ENCODE measurements around the gene GALNTL6. TPM values are rescaled to one million over a fixed set of nuclear protein-coding genes. Genes with fewer than 3 reads are reported as not detected.

Gene GALNTL6
- total RNA-seq, 1 donor from 2014 or later: not detected

DNA sequence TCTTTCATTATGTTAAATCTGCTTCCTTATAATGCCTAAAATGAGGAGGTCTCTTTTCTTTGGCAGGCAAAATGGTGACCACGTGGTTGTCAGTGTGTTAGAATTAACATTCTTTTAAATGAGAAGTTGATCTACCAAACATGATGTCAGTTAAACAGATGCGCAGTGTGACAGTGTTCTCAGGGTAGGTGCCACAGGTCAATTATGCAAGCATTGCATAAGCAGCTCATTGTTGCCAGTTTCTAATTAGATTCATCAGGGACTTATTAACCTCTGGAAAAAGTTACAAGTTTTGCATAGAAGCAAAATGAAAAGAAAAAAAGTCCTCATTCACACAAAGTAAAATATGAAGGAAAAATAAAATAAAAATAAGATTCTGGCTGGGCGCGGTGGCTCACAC, 1031.4 kb downstream of the GALNTL6 start:
- TF ChIP-seq, protein P1, sequence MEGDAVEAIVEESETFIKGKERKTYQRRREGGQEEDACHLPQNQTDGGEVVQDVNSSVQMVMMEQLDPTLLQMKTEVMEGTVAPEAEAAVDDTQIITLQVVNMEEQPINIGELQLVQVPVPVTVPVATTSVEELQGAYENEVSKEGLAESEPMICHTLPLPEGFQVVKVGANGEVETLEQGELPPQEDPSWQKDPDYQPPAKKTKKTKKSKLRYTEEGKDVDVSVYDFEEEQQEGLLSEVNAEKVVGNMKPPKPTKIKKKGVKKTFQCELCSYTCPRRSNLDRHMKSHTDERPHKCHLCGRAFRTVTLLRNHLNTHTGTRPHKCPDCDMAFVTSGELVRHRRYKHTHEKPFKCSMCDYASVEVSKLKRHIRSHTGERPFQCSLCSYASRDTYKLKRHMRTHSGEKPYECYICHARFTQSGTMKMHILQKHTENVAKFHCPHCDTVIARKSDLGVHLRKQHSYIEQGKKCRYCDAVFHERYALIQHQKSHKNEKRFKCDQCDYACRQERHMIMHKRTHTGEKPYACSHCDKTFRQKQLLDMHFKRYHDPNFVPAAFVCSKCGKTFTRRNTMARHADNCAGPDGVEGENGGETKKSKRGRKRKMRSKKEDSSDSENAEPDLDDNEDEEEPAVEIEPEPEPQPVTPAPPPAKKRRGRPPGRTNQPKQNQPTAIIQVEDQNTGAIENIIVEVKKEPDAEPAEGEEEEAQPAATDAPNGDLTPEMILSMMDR (IDR thresholded peaks at IDR 0.05): no peak
- Histone ChIP-seq H3K4me3 (no peak overlapping the region), H3K9me3 (no peaks in the 10 kb centered on the region), H3K27ac (no peak overlapping the region), H3K4me1 (peaks cover 0 to 6% of the 10 kb centered on the region in 2 donors), H3K27me3 (no peaks in the 10 kb centered on the region), H3K36me3 (no peaks in the 10 kb centered on the region)
- intact Hi-C loops (cut with DNase I): no loop called here
- DNase-seq (ENCODE audit: low spot score in 2 of 2): no peak

DNA sequence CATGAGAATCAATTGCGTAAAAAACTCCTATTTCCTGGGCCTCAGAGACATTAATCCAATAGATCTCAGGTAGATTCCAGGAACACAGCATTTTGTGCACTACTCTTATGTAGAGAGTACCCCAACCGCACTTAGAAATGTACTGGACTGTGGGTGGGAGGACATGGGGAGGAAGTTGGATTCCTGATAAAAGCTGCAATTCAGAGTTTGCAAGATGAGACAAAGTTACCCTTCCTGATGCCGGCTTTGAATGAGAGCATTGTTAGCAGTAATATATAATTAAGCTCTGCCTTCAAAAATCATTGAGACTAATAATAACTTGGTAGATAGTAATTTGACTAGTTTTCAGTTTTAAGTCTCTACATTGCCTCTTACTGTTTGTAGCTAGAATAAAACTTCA, 1032.1 kb downstream of the GALNTL6 start:
- no peak overlapping the region for H3K27ac ChIP-seq
- TF ChIP-seq, protein P1 (IDR thresholded peaks at IDR 0.05): no peak
- H3K36me3 ChIP-seq: no peaks in the 10 kb centered on the region
- H3K9me3 ChIP-seq: no peaks in the 10 kb centered on the region
- DNase-seq (ENCODE audit: low spot score in 2 of 2): no peak
- intact Hi-C loops (cut with DNase I): no loop called here
- H3K4me1 ChIP-seq: peaks cover 0 to 6% of the 10 kb centered on the region in 2 donors
- no peaks in the 10 kb centered on the region for H3K27me3 ChIP-seq
- no peak overlapping the region for H3K4me3 ChIP-seq

DNA sequence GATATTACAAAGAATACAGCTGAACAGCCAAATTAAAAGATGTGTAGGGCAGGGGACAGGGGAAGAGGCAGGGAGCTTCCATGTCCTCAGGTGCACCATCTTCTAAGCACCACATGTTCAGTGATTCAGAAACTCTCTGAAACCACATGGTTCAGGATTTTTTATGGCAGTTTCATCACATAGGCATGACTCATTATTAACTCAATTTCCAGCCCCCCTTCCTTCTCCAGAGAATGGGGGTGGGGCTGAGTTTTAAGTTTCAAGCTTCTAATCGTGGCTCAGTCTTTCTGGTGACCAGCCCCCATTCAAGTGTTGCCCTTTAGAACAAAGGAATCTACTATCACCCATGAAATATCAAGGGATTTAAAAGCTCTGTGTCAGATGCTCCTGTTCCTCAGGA, 1037.6 kb downstream of the GALNTL6 start:
- H3K27ac ChIP-seq: no peak overlapping the region
- no peaks in the 10 kb centered on the region for H3K4me1 ChIP-seq
- no peaks in the 10 kb centered on the region for H3K36me3 ChIP-seq
- H3K4me3 ChIP-seq: no peak overlapping the region
- intact Hi-C loops (cut with DNase I): no loop called here
- no peaks in the 10 kb centered on the region for H3K27me3 ChIP-seq
- TF ChIP-seq, protein P1 (IDR thresholded peaks at IDR 0.05): no peak
- no peak for DNase-seq (ENCODE audit: low spot score in 2 of 2)
- no peaks in the 10 kb centered on the region for H3K9me3 ChIP-seq

DNA sequence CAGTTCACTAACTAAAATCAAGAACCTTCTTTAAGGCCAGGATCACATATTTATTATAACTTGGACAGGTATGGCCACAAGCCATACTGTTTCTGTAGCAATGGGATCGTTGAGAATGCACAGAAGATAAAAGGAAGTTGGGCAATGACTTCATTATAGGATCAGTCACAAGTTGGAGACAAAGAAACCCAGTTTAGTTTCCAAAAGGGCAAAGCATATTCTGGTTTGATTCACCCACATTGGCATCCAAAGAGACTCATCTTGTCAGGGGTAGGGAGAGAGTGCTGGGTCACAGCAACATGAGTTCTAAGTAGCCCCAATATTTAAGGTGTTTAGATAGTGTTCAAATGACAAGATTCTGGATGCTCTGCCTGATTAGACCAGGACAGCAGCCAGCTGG, 1038.3 kb downstream of the GALNTL6 start:
- DNase-seq (ENCODE audit: low spot score in 2 of 2): no peak
- TF ChIP-seq, protein P1 (IDR thresholded peaks at IDR 0.05): no peak
- H3K4me1 ChIP-seq: no peaks in the 10 kb centered on the region
- intact Hi-C loops (cut with DNase I): no loop called here
- H3K4me3 ChIP-seq: no peak overlapping the region
- H3K36me3 ChIP-seq: no peaks in the 10 kb centered on the region
- H3K9me3 ChIP-seq: no peaks in the 10 kb centered on the region
- H3K27me3 ChIP-seq: no peaks in the 10 kb centered on the region
- H3K27ac ChIP-seq: no peak overlapping the region

DNA sequence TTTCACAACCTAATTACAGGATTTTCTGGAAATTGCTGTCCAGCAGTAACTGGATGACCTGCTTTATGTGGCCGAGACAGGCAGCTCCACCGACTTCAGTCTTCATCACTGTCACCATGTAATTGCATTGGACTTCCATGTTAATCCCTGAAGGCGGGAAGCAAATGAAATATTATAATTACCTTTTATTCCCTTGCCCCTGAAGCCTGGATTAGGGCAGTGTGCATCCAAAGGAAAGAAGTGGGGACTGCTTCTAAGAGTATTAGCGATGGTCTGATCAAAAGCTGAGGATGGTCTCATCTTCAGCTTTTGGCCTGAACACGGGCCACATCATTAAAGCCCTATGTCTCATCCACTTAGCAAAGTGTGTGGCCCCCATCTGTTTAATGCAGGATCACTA, 1043.8 kb downstream of the GALNTL6 start:
- TF ChIP-seq, protein P1 (IDR thresholded peaks at IDR 0.05): no peak
- no peak overlapping the region for H3K4me3 ChIP-seq
- no peak overlapping the region for H3K27ac ChIP-seq
- no peaks in the 10 kb centered on the region for H3K36me3 ChIP-seq
- intact Hi-C loops (cut with DNase I): no loop called here
- H3K4me1 ChIP-seq: no peaks in the 10 kb centered on the region
- no peaks in the 10 kb centered on the region for H3K9me3 ChIP-seq
- H3K27me3 ChIP-seq: no peaks in the 10 kb centered on the region
- no peak for DNase-seq (ENCODE audit: low spot score in 2 of 2)

DNA sequence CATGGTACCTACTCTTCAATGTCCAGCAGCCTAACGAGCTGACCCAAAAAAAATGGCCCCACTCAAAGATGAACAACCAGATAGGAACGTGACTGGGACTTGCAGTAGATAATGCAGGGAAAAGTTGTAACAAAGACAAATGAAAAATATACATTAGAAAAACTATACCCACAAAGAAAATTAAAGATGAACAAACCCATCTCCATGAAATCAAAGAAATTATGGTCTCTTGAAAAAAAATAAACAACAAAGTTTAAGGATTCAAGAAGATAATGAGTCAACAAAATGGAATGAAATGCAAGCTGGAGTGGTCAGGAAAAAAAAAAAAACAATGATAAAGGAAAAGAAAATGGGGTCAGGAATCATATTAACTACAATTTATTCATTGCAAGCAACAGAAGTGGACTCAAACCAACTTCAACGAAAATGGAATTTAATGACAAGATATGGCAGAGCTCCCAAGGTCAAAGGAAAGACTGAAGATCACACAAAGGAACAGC, 1045.6 kb downstream of the GALNTL6 start:
- intact Hi-C loops (cut with DNase I): no loop called here
- Histone ChIP-seq H3K9me3 (no peaks in the 10 kb centered on the region), H3K36me3 (no peaks in the 10 kb centered on the region), H3K27me3 (no peaks in the 10 kb centered on the region), H3K27ac (no peak overlapping the region), H3K4me1 (no peaks in the 10 kb centered on the region), H3K4me3 (no peak overlapping the region)
- TF ChIP-seq, protein P1 (IDR thresholded peaks at IDR 0.05): no peak
- no peak for DNase-seq (ENCODE audit: low spot score in 2 of 2)
